ENCODE measurements around the gene KCNK18.
"Not testable (repeated sequence)": the region's sequence is repeated elsewhere in the genome, so short reads cannot be mapped to it uniquely, and the experiment has no call there.

Gene KCNK18

GRCh38 chr10:117174439-117175214 is 22.7 kb upstream of the KCNK18 start:
- peak; percentile 82 to 90 for DNase-seq

- DNase-seq = no peak
Observed at GRCh38 chr10:117175215-117175900, 21.9 kb upstream of the KCNK18 start.

- DNase-seq = peak; percentile 71 to 77
Observed at GRCh38 chr10:117175901-117176534, 21.3 kb upstream of the KCNK18 start.

- no peak for DNase-seq
Observed at GRCh38 chr10:117178190-117178589, 19.1 kb upstream of the KCNK18 start.

GRCh38 chr10:117184296-117184695 is 13.0 kb upstream of the KCNK18 start:
- no peak for DNase-seq

- no peak for DNase-seq
Observed at GRCh38 chr10:117184821-117185220, 12.5 kb upstream of the KCNK18 start.

GRCh38 chr10:117185817-117186216 is 11.5 kb upstream of the KCNK18 start:
- not testable (repeated sequence) for DNase-seq

- DNase-seq = no peak
Observed at GRCh38 chr10:117186832-117187615, 10.3 kb upstream of the KCNK18 start.

- no peak for DNase-seq
Observed at GRCh38 chr10:117188371-117188770, 8.9 kb upstream of the KCNK18 start.

GRCh38 chr10:117189557-117189956 is 7.7 kb upstream of the KCNK18 start:
- DNase-seq = no peak

- no peak for DNase-seq
Observed at GRCh38 chr10:117198088-117198487, 799 bp downstream of the KCNK18 start.

- no peak for DNase-seq
Observed at GRCh38 chr10:117201826-117202225, 4.5 kb downstream of the KCNK18 start.

GRCh38 chr10:117204316-117204715 is 7.0 kb downstream of the KCNK18 start:
- no peak for DNase-seq

GRCh38 chr10:117212176-117212575 is 14.9 kb downstream of the KCNK18 start:
- DNase-seq = no peak

- no peak for DNase-seq
Observed at GRCh38 chr10:117214401-117214800, 17.1 kb downstream of the KCNK18 start.

- DNase-seq = no peak
Observed at GRCh38 chr10:117215079-117215478, 17.8 kb downstream of the KCNK18 start.

- no peak for DNase-seq
Observed at GRCh38 chr10:117216028-117216427, 18.7 kb downstream of the KCNK18 start.

GRCh38 chr10:117216611-117217195 is 19.4 kb downstream of the KCNK18 start:
- peak; percentile 56 to 63 for DNase-seq

- peak in 1 of 2 donors; percentile 2 for DNase-seq
Observed at GRCh38 chr10:117217196-117217761, 20.0 kb downstream of the KCNK18 start.

GRCh38 chr10:117218654-117219053 is 21.4 kb downstream of the KCNK18 start:
- DNase-seq = no peak

GRCh38 chr10:117221156-117221711 is 23.9 kb downstream of the KCNK18 start:
- DNase-seq = no peak

GRCh38 chr10:117222552-117222951 is 25.3 kb downstream of the KCNK18 start:
- DNase-seq = no peak
